ENCODE data around the gene KIAA0825. TPM values are rescaled to one million over a fixed set of nuclear protein-coding genes. Genes with fewer than 3 reads are reported as not detected.
"Not testable (repeated sequence)": the region's sequence is repeated elsewhere in the genome, so short reads cannot be mapped to it uniquely, and the experiment has no call there.

KIAA0825 gene
- total RNA-seq, 1 donor from 2014 or later = 0.99 TPM

- not testable (repeated sequence) for DNase-seq (ENCODE audit: low read depth in 2 of 2)
These were observed 45.1 kb downstream of the KIAA0825 start for GRCh38 chr5:94573349-94573748.

GRCh38 chr5:94571415-94571814 lies 47.0 kb downstream of the KIAA0825 start:
- DNase-seq (ENCODE audit: low read depth in 2 of 2) = no peak

- no peak for DNase-seq (ENCODE audit: low read depth in 2 of 2)
These were observed 53.6 kb downstream of the KIAA0825 start for GRCh38 chr5:94564812-94565211.

GRCh38 chr5:94562327-94562971 lies 56.0 kb downstream of the KIAA0825 start:
- no peak for DNase-seq (ENCODE audit: low read depth in 2 of 2)

- no peak for DNase-seq (ENCODE audit: low read depth in 2 of 2)
These were observed 60.4 kb downstream of the KIAA0825 start for GRCh38 chr5:94558028-94558427.

GRCh38 chr5:94551858-94552257 lies 66.5 kb downstream of the KIAA0825 start:
- no peak for DNase-seq (ENCODE audit: low read depth in 2 of 2)

GRCh38 chr5:94545870-94546625 lies 72.4 kb downstream of the KIAA0825 start:
- no peak for DNase-seq (ENCODE audit: low read depth in 2 of 2)

- no peak for DNase-seq (ENCODE audit: low read depth in 2 of 2)
These were observed 73.4 kb downstream of the KIAA0825 start for GRCh38 chr5:94544875-94545547.

- peak; percentile 5 to 62 for DNase-seq (ENCODE audit: low read depth in 2 of 2)
These were observed 74.3 kb downstream of the KIAA0825 start for GRCh38 chr5:94544031-94544650.

GRCh38 chr5:94540856-94541494 lies 77.4 kb downstream of the KIAA0825 start:
- DNase-seq (ENCODE audit: low read depth in 2 of 2) = no peak

GRCh38 chr5:94538260-94538659 lies 80.1 kb downstream of the KIAA0825 start:
- DNase-seq (ENCODE audit: low read depth in 2 of 2) = no peak

- no peak for DNase-seq (ENCODE audit: low read depth in 2 of 2)
These were observed 91.7 kb downstream of the KIAA0825 start for GRCh38 chr5:94526706-94527105.

- DNase-seq (ENCODE audit: low read depth in 2 of 2) = peak; percentile 51 to 67
These were observed 93.3 kb downstream of the KIAA0825 start for GRCh38 chr5:94524841-94525697.

GRCh38 chr5:94523018-94523417 lies 95.4 kb downstream of the KIAA0825 start:
- no peak for DNase-seq (ENCODE audit: low read depth in 2 of 2)

GRCh38 chr5:94522117-94522516 lies 96.3 kb downstream of the KIAA0825 start:
- no peak for DNase-seq (ENCODE audit: low read depth in 2 of 2)

- DNase-seq (ENCODE audit: low read depth in 2 of 2) = peak in 1 of 2 donors; percentile 6
These were observed 100.6 kb downstream of the KIAA0825 start for GRCh38 chr5:94517490-94518488.

GRCh38 chr5:94516148-94516547 lies 102.3 kb downstream of the KIAA0825 start:
- DNase-seq (ENCODE audit: low read depth in 2 of 2) = no peak

GRCh38 chr5:94508461-94509148 lies 109.8 kb downstream of the KIAA0825 start:
- no peak for DNase-seq (ENCODE audit: low read depth in 2 of 2)

Measured in lung microvascular endothelial cell (primary cell).